Transverse colon (tissue), 4 donors: ENCODE measurements around the gene KCNJ9.

Experiments used
- POLR2AphosphoS5 ChIP-seq, 3 donors: sonication (generic); formaldehyde crosslinking; IDR thresholded peaks; one replicate each; pipeline ENCODE4 v1.6.1; 2016; ENCODE audit warnings: antibody characterized with exemption in 3 of 3
- TF ChIP-seq, protein P1 (sequence below), 5 experiments: fragments of 200-600 bp in 3 of 5; fragments of 450-650 bp in 2 of 5; sonication (generic) in 3 of 5; IDR thresholded peaks; 1 replicate in 2 of 5; 2 replicates in 3 of 5; pipeline ENCODE4 v1.5.1; 2016 to 2017; ENCODE audit warnings: antibody characterized with exemption in 5 of 5, inconsistent platforms in 3 of 5, mild to moderate bottlenecking in 2 of 5, moderate library complexity in 1 of 5

DNA sequence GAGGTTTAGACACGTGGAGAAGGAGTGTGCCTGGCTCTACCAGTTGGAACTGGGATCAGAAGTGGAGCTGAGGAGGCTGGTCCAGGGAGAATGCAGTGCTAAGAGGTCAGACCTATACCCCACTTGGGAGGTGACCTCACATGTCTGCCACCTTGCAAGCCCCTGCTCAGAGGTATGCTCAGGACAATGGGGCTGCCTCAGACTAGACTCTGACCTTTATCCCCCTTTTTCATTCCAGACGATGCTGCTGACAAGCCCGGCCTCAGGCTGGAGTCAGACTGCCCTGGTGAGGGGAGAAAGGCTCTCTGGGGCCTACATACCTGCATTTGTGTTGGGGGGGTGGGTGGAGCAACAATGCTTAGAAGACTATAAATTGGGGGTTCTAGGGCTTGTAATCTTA lies 16.6 kb upstream of the KCNJ9 start:
- TF ChIP-seq, protein P1, sequence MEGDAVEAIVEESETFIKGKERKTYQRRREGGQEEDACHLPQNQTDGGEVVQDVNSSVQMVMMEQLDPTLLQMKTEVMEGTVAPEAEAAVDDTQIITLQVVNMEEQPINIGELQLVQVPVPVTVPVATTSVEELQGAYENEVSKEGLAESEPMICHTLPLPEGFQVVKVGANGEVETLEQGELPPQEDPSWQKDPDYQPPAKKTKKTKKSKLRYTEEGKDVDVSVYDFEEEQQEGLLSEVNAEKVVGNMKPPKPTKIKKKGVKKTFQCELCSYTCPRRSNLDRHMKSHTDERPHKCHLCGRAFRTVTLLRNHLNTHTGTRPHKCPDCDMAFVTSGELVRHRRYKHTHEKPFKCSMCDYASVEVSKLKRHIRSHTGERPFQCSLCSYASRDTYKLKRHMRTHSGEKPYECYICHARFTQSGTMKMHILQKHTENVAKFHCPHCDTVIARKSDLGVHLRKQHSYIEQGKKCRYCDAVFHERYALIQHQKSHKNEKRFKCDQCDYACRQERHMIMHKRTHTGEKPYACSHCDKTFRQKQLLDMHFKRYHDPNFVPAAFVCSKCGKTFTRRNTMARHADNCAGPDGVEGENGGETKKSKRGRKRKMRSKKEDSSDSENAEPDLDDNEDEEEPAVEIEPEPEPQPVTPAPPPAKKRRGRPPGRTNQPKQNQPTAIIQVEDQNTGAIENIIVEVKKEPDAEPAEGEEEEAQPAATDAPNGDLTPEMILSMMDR (IDR thresholded peaks at IDR 0.05) = no peak
- TF ChIP-seq POLR2AphosphoS5 (IDR thresholded peaks at IDR 0.05) = no peak
